DMS153 treated with DMSO at 0.1 percent for 48 hours (cell line): Measurements from ENCODE around the gene SLCO3A1.
A peak's percentile ranks its signal among the peaks of the same experiment; 100 is the strongest.

Experiments
- DNase-seq: peaks from one replicate; lab custom pipeline; 2025; ENCODE audit not compliant: unreplicated experiment; lab: John Stamatoyannopoulos, UW

Gene SLCO3A1

GRCh38 chr15:91909111-91909510 is 55.6 kb downstream of the SLCO3A1 start:
- no peak for DNase-seq

- peak; percentile 55 for DNase-seq
Measured at GRCh38 chr15:91909574-91909973, 56.1 kb downstream of the SLCO3A1 start.

GRCh38 chr15:91911844-91912243 is 58.3 kb downstream of the SLCO3A1 start:
- DNase-seq = no peak

- DNase-seq = no peak
Measured at GRCh38 chr15:91912336-91912735, 58.8 kb downstream of the SLCO3A1 start.

- DNase-seq = no peak
Measured at GRCh38 chr15:91913560-91913959, 60.1 kb downstream of the SLCO3A1 start.

GRCh38 chr15:91915576-91915975 is 62.1 kb downstream of the SLCO3A1 start:
- DNase-seq = peak; percentile 61

GRCh38 chr15:91916051-91916450 is 62.5 kb downstream of the SLCO3A1 start:
- no peak for DNase-seq

- no peak for DNase-seq
Measured at GRCh38 chr15:91917686-91918360, 64.3 kb downstream of the SLCO3A1 start.

- DNase-seq = no peak
Measured at GRCh38 chr15:91919014-91919534, 65.6 kb downstream of the SLCO3A1 start.

- no peak for DNase-seq
Measured at GRCh38 chr15:91921188-91921842, 67.8 kb downstream of the SLCO3A1 start.

- DNase-seq = no peak
Measured at GRCh38 chr15:91921843-91922198, 68.3 kb downstream of the SLCO3A1 start.

GRCh38 chr15:91922646-91923547 is 69.4 kb downstream of the SLCO3A1 start:
- no peak for DNase-seq

GRCh38 chr15:91924183-91924582 is 70.7 kb downstream of the SLCO3A1 start:
- DNase-seq = no peak

GRCh38 chr15:91924837-91925495 is 71.5 kb downstream of the SLCO3A1 start:
- no peak for DNase-seq

GRCh38 chr15:91925794-91926193 is 72.3 kb downstream of the SLCO3A1 start:
- no peak for DNase-seq

- no peak for DNase-seq
Measured at GRCh38 chr15:91926908-91927270, 73.4 kb downstream of the SLCO3A1 start.

- DNase-seq = no peak
Measured at GRCh38 chr15:91927585-91927984, 74.1 kb downstream of the SLCO3A1 start.

- no peak for DNase-seq
Measured at GRCh38 chr15:91928675-91929074, 75.2 kb downstream of the SLCO3A1 start.

- no peak for DNase-seq
Measured at GRCh38 chr15:91929509-91929908, 76.0 kb downstream of the SLCO3A1 start.

- DNase-seq = no peak
Measured at GRCh38 chr15:91930092-91930491, 76.6 kb downstream of the SLCO3A1 start.

GRCh38 chr15:91936182-91936775 is 82.8 kb downstream of the SLCO3A1 start:
- DNase-seq = no peak
